ENCODE measurements around the gene DCLRE1C. TPM values are rescaled to one million over a fixed set of nuclear protein-coding genes. Genes with fewer than 3 reads are reported as not detected.
"Not testable (repeated sequence)": the region's sequence is repeated elsewhere in the genome, so short reads cannot be mapped to it uniquely, and the experiment has no call there.

The DCLRE1C gene
- total RNA-seq, result 10 to 100 TPM; 24.0 to 32.4 TPM
- polyA plus RNA-seq, result 10 to 100 TPM; 15.8 to 20.5 (median 16.9) TPM
- 36.6 to 68.4 (median 43.5) reads per million in 6 experiments for total RNA-seq

DNA sequence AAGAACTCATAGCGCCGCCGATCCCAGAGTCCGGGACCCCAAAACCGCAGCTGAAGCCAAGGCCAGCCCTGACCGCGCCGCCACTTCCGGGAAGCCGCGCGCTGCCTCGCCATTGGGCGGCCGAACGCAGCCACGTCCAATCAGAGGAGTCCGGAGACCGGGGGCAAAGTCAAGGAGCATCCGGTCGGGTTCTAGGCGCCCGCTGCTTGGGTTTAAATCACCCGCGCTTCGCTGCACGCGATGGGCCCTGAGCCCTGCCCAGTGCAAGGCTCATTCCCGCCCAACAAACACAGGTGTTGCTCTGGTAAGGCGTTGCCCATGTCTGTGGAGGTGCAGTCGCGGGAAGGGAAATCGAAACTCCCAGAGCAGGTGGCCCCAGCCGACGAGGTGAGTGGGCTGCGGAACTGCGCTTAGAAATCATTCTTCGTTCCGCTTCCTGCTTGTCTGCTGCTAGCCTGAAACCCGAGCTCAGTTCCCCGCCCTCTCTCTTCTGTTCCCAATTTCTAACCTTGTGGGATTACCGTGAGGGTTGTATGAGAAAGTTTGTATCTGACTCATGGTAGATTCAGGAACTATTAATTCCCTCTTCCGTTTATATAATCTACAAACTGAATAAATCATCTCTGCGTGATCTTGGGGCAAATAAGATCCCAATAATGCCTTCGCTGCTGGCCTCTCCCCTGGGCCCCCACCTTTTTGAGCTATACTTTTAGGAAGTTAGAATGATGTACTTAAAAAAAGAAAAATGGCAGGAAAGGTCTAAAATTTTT, at the start of gene DCLRE1C:
Gene DCLRE1C (minus strand): TSS at position 96 of the 770 bp plus-strand sequence. CDS start 86 bp downstream, at position 10.
- POLR2A ChIA-PET, result interaction anchor here (0.8 to 2.1 kb wide), 6 partner anchors 12 to 1864 kb away, joined by 3 to 13 read pairs (median 4); partner anchors contain the start of genes CDNF, HSPA14, MSANTD7 and SUV39H2
- H3K4me1 Mint-ChIP-seq, result peaks cover 27 to 73% (median 71%) of the 10 kb centered on the region in 4 donors
- DNase-seq, result peak; percentile 78 to 92 (median 84)

DNA sequence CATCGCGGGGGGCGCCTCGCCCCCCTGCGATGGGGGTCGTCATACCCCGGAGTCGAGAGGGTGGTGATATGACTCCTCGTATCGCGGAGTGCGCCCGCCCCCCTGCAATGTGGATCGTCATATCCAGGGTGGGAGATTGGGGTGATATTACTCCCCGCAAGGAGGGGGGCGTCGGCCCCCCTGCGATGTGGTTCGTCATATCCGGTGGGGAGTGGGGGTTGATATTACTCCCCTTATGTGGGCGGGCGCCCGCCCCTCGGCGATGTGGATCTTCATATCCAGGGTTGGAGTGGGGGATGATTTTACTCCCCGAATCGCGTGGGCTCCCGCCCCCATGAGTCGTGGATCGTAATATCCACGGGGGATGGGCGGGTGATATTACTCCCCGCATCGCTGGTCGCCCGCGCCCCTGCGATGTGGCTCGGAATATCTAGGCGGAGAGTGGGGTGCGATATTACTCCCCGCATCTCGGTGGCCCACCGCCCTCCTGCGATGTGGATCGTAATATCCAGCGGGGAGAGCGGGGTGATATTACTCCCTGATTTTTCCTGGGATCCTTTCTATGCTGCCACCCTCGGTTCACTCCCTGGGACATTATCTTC, 42.2 kb upstream of the DCLRE1C start:
- H3K4me3 Mint-ChIP-seq, result peak overlapping the region in 3 of 10 donors; percentile 36 to 51 (median 43)
- POLR2A ChIA-PET, result no interaction called here
- DNase-seq, result no peak
- peaks cover 0 to 5% (median 4%) of the 10 kb centered on the region in 5 donors for H3K27me3 Mint-ChIP-seq
- H3K4me1 Mint-ChIP-seq, result peaks cover 0 to 4% (median 0%) of the 10 kb centered on the region in 4 donors
- H3K9me3 Mint-ChIP-seq, result peaks cover 0 to 9% (median 0%) of the 10 kb centered on the region in 9 donors
- no peaks in the 10 kb centered on the region for H3K36me3 Mint-ChIP-seq
- H3K27ac Mint-ChIP-seq, result no peak overlapping the region
- no peak for ATAC-seq

More for the DNA sequence above, at the start of gene DCLRE1C:
- peak; percentile 90 to 92 for ATAC-seq
- no peaks in the 10 kb centered on the region for H3K9me3 Mint-ChIP-seq
- peak within 1 kb of the TSS; percentile 87 to 96 (median 94) for H3K4me3 Mint-ChIP-seq
- peaks cover 0 to 6% (median 0%) of the 10 kb centered on the region in 3 donors for H3K36me3 Mint-ChIP-seq
- no peaks in the 10 kb centered on the region for H3K27me3 Mint-ChIP-seq
- H3K27ac Mint-ChIP-seq, result peak within 1 kb of the TSS; percentile 91 to 98 (median 97)

DNA sequence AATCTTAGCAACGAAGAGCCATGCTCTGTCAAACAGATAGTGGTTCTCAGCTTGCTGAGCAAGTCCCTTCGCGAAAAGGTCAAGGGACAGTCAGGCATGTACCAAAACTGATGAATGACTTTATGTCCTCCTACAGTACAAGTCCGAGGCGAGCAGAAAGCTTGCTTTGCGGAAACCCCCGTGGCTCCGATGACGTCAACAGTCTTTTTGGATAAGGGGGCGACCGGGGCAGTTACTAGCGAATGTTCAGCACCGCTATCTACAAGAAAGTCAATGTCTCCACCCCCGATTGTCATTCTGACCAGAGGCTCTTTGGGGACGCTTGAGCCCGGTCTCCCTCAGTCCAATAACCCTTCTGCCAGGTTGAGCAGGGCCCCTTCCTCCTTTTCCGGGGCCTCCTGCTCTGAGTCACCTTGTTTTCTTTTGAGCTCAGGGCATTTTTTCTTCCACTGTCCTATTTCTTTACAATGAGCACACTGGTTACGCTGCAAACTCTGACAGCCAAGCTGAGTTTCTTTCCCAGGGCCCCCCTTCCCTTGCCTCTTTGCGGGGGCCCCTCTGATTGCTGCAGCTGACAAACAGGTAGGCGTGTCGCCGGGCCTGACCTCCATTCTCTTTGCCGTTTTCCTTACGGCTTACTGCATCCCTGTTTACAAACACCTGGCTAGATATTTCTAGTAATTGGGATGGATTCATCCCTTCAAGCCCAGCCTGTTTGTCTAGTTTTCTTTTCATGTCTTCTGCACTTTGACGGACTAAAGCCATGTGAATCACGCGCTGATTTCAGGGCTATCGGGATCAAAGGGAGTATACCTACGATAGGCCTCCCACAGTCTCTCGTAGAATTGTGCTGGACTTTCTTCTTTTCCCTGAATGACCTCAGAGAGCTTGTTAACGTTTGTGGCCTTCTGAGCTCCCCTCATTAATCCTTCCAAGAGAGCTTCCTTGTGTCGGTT, 39.9 kb upstream of the DCLRE1C start:
- H3K27me3 Mint-ChIP-seq, ATAC-seq, POLR2A ChIA-PET, H3K9me3 Mint-ChIP-seq, H3K4me3 Mint-ChIP-seq, H3K36me3 Mint-ChIP-seq, DNase-seq, H3K4me1 Mint-ChIP-seq: not testable (repeated sequence)
- peak overlapping the region in 1 of 10 donors; percentile 43 for H3K27ac Mint-ChIP-seq

DNA sequence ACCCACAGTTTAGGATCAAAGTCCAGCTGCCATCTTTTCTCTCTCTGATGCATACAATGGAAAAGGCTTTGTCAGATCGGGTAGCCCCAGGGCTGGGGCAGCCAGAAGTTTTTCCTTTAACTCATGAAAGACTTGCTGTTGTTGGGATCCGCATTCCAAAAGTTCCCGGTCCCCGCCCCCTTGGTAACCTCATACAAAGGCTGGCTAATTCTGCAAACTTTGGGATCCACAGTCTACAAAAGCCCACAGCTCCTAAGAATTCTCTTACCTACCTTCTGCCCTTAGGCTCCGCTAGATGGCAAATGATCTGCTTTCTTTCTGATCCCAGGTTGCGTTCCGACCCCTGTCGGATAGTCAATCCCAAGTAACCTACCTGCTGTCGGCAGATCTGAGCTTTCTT, 38.4 kb upstream of the DCLRE1C start:
- ATAC-seq, H3K27ac Mint-ChIP-seq, H3K9me3 Mint-ChIP-seq, H3K4me1 Mint-ChIP-seq, POLR2A ChIA-PET, DNase-seq, H3K36me3 Mint-ChIP-seq, H3K4me3 Mint-ChIP-seq, H3K27me3 Mint-ChIP-seq: not testable (repeated sequence)

DNA sequence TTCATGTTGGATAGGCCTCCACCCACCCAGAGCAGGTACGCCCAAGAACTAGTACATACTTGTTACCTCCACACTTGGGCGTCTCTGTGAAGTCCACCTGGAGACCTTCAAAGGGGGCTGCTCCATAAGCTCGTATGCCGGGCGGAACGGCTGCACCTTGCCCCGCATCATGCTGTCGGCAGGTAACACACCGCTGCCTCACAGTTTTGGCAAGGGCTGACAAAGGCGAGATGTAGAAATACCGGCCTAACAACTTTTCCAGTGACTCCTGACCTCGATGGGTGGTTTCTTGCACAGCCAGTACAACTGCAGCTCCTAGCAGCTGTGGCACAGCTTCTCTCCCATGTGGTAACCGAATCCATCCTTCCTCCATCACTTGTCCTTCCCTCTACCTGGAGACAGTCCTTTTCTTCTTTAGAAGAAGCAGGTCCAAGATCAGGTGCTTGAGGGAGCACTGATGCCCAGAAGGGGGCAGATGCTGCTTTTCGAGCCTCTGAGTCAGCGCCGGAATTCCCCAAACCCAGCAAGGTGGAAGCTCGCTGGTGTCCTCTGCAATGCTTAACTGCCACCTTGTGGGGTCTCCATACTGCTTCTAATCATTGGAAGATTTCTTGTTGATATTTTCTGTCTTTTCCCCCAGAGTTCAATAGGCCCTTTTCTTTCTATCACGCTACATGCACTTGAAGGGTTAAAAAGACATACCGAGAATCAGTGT, 37.3 kb upstream of the DCLRE1C start:
- H3K4me1 Mint-ChIP-seq, H3K9me3 Mint-ChIP-seq, ATAC-seq, H3K36me3 Mint-ChIP-seq, H3K27me3 Mint-ChIP-seq, H3K4me3 Mint-ChIP-seq, POLR2A ChIA-PET: not testable (repeated sequence)
- H3K27ac Mint-ChIP-seq, result peak overlapping the region in 1 of 10 donors; percentile 74
- DNase-seq, result peak in 8 of 10 donors; percentile 16 to 80 (median 32)

DNA sequence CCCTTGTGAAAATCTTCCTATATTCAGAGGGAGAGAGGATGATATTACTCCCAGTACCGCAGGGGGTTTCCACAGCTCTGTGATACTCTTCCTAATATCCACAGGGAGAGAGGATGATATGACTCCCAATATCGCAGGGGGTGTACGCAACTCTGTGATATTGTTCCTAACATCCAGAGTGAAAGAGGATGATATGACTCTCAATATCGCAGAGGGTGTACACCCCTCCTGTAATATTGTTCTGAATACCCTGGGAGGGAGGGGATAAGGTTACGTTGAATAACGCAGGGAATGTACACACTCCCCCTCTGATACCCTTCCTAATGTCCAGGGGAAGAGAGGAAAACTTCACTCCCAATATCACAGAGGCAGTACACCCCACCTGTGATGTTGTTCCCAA, 35.7 kb upstream of the DCLRE1C start:
- H3K9me3 Mint-ChIP-seq, H3K27ac Mint-ChIP-seq, H3K36me3 Mint-ChIP-seq, H3K4me1 Mint-ChIP-seq, H3K27me3 Mint-ChIP-seq, H3K4me3 Mint-ChIP-seq, POLR2A ChIA-PET, DNase-seq, ATAC-seq: not testable (repeated sequence)

DNA sequence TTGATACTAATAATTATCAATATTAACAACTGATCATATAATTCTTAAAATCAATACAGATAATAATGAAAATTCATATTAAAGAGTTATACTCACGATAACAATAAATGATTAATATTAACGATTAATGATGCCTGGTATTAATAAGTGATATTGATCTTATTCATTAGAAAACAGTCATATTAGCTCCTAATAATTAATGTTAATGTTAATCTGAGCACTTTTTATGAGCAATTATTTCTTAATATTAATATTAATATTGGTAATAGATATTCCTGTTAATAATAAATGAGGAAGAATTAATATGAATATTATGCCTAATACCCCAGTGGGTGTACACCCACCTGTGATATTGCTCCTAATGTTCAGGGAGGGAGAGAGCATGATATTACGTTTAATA, 28.8 kb upstream of the DCLRE1C start:
- H3K9me3 Mint-ChIP-seq, result no peaks in the 10 kb centered on the region
- POLR2A ChIA-PET, result interaction anchor here (0.6 kb wide), 1 partner anchor 103 kb away, joined by 4 read pairs; no protein-coding TSS in a partner anchor
- H3K36me3 Mint-ChIP-seq, result no peaks in the 10 kb centered on the region
- H3K27me3 Mint-ChIP-seq, result peaks cover 0 to 10% (median 0%) of the 10 kb centered on the region in 5 donors
- no peak overlapping the region for H3K4me3 Mint-ChIP-seq
- ATAC-seq (no peak), DNase-seq (no peak)
- no peak overlapping the region for H3K27ac Mint-ChIP-seq
- no peaks in the 10 kb centered on the region for H3K4me1 Mint-ChIP-seq

DNA sequence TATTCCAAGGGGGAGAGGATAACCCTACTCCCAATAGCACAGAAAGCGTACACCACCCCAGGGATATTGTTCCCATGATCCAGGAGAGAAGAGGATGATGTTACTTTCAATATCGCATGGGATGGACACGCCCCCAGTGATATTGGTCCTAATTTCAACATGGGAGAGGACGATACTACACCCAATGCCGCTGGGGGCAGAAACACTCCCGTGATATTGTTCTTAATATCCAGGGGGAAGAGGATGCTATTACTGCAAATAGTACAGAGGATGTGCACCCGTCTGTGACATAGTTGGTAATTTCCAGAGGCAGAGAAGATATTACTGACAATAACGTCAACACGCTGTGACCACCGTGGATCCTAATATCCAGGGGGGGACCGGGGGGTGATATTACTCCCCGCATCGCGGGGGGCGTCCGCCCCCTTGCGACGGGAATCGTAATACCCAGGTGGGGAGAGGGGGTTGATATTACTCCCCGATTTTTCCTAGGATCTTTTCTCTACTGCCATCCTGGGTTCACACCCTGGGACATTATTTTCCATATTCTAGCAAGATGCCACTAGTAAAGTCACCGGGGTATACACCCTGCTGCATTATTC, 21.9 kb upstream of the DCLRE1C start:
- POLR2A ChIA-PET, result no interaction called here
- no peak for DNase-seq
- no peak for ATAC-seq
- Mint-ChIP-seq H3K4me1 (peaks cover 0 to 10% (median 3%) of the 10 kb centered on the region in 4 donors), H3K9me3 (no peaks in the 10 kb centered on the region), H3K4me3 (no peak overlapping the region), H3K27ac (no peak overlapping the region), H3K27me3 (peaks cover 12 to 25% (median 19%) of the 10 kb centered on the region in 5 donors), H3K36me3 (no peaks in the 10 kb centered on the region)

DNA sequence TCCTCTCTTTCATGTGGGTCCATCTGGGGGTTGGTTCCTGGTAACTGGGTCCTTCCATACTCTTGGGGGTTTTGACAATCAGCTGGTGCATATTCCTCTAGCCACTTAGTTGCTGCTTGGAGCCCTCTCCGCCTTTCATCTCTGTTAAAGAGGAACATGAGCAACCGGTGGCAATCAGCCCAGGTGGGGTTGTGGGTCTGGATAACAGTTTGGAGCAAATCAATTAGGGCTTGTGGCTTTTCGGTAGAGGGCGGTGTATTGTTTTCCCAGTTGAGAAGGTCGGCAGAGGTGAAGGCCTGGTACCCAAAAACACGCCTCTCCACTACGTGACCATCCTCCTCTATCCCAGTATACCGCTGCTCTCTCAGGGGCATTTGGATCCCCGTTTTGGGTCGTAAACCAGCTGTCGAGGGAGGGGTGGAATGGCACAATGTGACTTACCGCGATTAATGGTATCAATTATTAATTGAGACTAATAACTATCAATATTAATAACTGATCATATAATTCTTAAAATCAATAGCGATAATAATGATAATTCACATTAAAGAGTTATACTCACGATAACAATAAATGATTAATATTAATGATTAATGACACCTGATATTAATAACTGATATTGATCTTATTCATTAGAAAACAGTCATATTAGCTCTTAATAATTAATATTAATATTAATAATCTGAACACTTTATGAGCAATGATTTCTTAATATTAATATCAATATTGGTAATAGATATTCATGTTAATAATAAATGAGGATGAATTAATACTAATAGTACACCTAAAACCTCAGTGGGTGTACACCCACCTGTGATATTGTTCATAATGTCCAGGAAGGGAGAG, 20.5 kb upstream of the DCLRE1C start:
- not testable (repeated sequence) for DNase-seq, H3K9me3 Mint-ChIP-seq, ATAC-seq, H3K27ac Mint-ChIP-seq, H3K4me1 Mint-ChIP-seq, H3K4me3 Mint-ChIP-seq, H3K36me3 Mint-ChIP-seq
- peaks cover 14 to 25% (median 19%) of the 10 kb centered on the region in 5 donors for H3K27me3 Mint-ChIP-seq
- POLR2A ChIA-PET, result interaction anchor here (0.6 kb wide), 1 partner anchor 130 kb away, joined by 3 read pairs; no protein-coding TSS in a partner anchor

DNA sequence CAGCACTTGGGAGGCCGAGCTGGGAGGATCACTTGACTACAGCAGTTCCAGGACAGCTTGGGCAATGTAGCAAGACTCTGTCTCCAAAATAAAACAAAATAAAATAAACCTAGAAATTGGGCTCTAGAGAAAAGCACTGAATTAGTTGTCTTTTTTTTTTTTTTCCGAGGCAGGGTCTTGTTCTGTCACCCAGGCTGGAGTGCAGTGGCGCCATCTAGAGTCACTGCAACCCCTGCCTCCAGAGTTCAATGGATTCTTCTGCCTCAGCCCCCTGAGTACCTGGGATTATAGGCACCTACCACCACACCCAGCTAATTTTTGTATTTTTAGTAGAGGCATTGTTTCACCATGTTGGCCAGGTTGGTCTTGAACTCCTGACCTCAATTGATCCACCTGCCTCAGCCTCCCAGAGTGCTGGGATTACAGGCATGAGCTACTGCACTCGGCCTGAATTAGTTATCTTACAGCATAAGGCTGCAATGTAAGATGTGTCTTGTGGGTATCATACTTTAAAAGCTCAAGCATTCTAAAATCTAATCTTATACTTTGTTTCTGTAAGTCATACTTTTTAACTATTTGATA, 18.1 kb upstream of the DCLRE1C start:
- H3K4me1 Mint-ChIP-seq, result peaks cover 3 to 10% (median 5%) of the 10 kb centered on the region in 4 donors
- H3K27me3 Mint-ChIP-seq, result peaks cover 14 to 25% (median 16%) of the 10 kb centered on the region in 5 donors
- H3K4me3 Mint-ChIP-seq, result no peak overlapping the region
- no peaks in the 10 kb centered on the region for H3K36me3 Mint-ChIP-seq
- H3K9me3 Mint-ChIP-seq, result no peaks in the 10 kb centered on the region
- POLR2A ChIA-PET, result no interaction called here
- peak; percentile 22 to 70 (median 40) for DNase-seq
- peak; percentile 68 to 70 for ATAC-seq
- H3K27ac Mint-ChIP-seq, result no peak overlapping the region

DNA sequence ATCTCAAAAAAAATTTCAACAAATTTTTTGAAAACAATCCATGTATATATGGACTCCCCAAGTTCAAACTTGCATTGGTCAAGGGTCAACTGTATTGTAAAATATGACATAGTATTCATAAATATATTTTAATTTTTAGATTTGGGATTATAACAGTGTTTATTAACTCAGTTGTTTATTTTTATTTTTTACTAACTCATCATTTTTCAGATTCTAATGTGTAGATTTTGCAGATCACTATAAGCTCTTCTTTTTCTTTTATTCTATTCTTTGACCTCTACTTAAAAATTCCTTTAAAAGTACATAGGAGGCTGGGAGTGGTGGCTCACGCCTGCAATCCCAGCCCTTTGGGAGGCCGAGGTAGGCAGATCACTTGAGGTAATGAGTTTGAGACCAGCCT, 14.0 kb upstream of the DCLRE1C start:
- DNase-seq, result no peak
- Mint-ChIP-seq H3K4me3 (no peak overlapping the region), H3K9me3 (no peaks in the 10 kb centered on the region), H3K4me1 (peaks cover 0 to 6% (median 0%) of the 10 kb centered on the region in 4 donors), H3K36me3 (no peaks in the 10 kb centered on the region), H3K27me3 (peaks cover 0 to 2% (median 0%) of the 10 kb centered on the region in 5 donors), H3K27ac (no peak overlapping the region)
- POLR2A ChIA-PET, result no interaction called here
- no peak for ATAC-seq
